Bone marrow (tissue), 2 donors: ENCODE data around the gene ZNF362.

Experiments
- DNase-seq, 2 donors: peaks; one replicate each; lab custom pipeline; 2025; lab: John Stamatoyannopoulos, UW

ZNF362 gene

GRCh38 chr1:33346927-33347649 lies 90.8 kb downstream of the ZNF362 start:
- DNase-seq: no peak

- DNase-seq: no peak
These were observed 91.3 kb downstream of the ZNF362 start for GRCh38 chr1:33347650-33347992.

- no peak for DNase-seq
These were observed 91.9 kb downstream of the ZNF362 start for GRCh38 chr1:33348194-33348593.

- no peak for DNase-seq
These were observed 92.4 kb downstream of the ZNF362 start for GRCh38 chr1:33348676-33349080.

GRCh38 chr1:33349081-33349759 lies 92.9 kb downstream of the ZNF362 start:
- DNase-seq: peak in 1 of 2 donors; percentile 27

GRCh38 chr1:33349778-33350610 lies 93.7 kb downstream of the ZNF362 start:
- DNase-seq: peak; percentile 51 to 75
